ENCODE measurements around the gene PCP4.
"Not testable (repeated sequence)": the region's sequence is repeated elsewhere in the genome, so short reads cannot be mapped to it uniquely, and the experiment has no call there.

Gene PCP4

GRCh38 chr21:39866093-39866492 is 1.1 kb upstream of the PCP4 start:
- no peak for DNase-seq (ENCODE audit: low spot score)

GRCh38 chr21:39869141-39869818 is 2.0 kb downstream of the PCP4 start:
- no peak for DNase-seq (ENCODE audit: low spot score)

GRCh38 chr21:39873687-39874086 is 6.4 kb downstream of the PCP4 start:
- no peak for DNase-seq (ENCODE audit: low spot score)

GRCh38 chr21:39874206-39874605 is 7.0 kb downstream of the PCP4 start:
- no peak for DNase-seq (ENCODE audit: low spot score)

GRCh38 chr21:39874759-39875158 is 7.5 kb downstream of the PCP4 start:
- DNase-seq (ENCODE audit: low spot score) = no peak

GRCh38 chr21:39881661-39882060 is 14.4 kb downstream of the PCP4 start:
- no peak for DNase-seq (ENCODE audit: low spot score)

- DNase-seq (ENCODE audit: low spot score) = no peak
Observed at GRCh38 chr21:39882151-39882838, 15.1 kb downstream of the PCP4 start.

- DNase-seq (ENCODE audit: low spot score) = no peak
Observed at GRCh38 chr21:39882839-39883195, 15.6 kb downstream of the PCP4 start.

GRCh38 chr21:39885119-39885848 is 18.0 kb downstream of the PCP4 start:
- DNase-seq (ENCODE audit: low spot score) = no peak

- no peak for DNase-seq (ENCODE audit: low spot score)
Observed at GRCh38 chr21:39888848-39889247, 21.6 kb downstream of the PCP4 start.

GRCh38 chr21:39891111-39891510 is 23.9 kb downstream of the PCP4 start:
- DNase-seq (ENCODE audit: low spot score) = no peak

GRCh38 chr21:39891863-39892262 is 24.6 kb downstream of the PCP4 start:
- not testable (repeated sequence) for DNase-seq (ENCODE audit: low spot score)

- DNase-seq (ENCODE audit: low spot score) = no peak
Observed at GRCh38 chr21:39900491-39900890, 33.3 kb downstream of the PCP4 start.

GRCh38 chr21:39900911-39901310 is 33.7 kb downstream of the PCP4 start:
- DNase-seq (ENCODE audit: low spot score) = no peak

- no peak for DNase-seq (ENCODE audit: low spot score)
Observed at GRCh38 chr21:39902986-39903385, 35.7 kb downstream of the PCP4 start.

GRCh38 chr21:39904457-39904856 is 37.2 kb downstream of the PCP4 start:
- no peak for DNase-seq (ENCODE audit: low spot score)

GRCh38 chr21:39908265-39908923 is 41.2 kb downstream of the PCP4 start:
- DNase-seq (ENCODE audit: low spot score) = no peak

GRCh38 chr21:39911286-39912199 is 44.3 kb downstream of the PCP4 start:
- no peak for DNase-seq (ENCODE audit: low spot score)

GRCh38 chr21:39913706-39914305 is 46.6 kb downstream of the PCP4 start:
- no peak for DNase-seq (ENCODE audit: low spot score)

- DNase-seq (ENCODE audit: low spot score) = no peak
Observed at GRCh38 chr21:39915881-39916280, 48.6 kb downstream of the PCP4 start.

- DNase-seq (ENCODE audit: low spot score) = no peak
Observed at GRCh38 chr21:39918558-39918957, 51.3 kb downstream of the PCP4 start.

All from activated CD4-positive, alpha-beta T cell treated with anti-CD3 and anti-CD28 coated beads, Interleukin-2, Interleukin-4, amounts not matched to agents 100 ng/mL and 50 ng/mL, durations not matched to agents 16 hours and 8 hours (primary cell).